AG10803 (cell line): ENCODE results near the gene CNTD1.

Experiments
- DNase-seq: peaks from one replicate; pipeline ENCODE4 v3.0.0; 2010; ENCODE audit warnings: low read depth
- H3K4me3 ChIP-seq: 2 replicates; pipeline ENCODE4 v1.5.1; 2011; ENCODE audit warnings: mild to moderate bottlenecking, low read length, control low read depth
- TF ChIP-seq, protein P1 (sequence below): conservative IDR thresholded peaks from 2 replicates; pipeline ENCODE4 v1.5.1; 2011; ENCODE audit warnings: mild to moderate bottlenecking, low read length, control low read depth, inconsistent platforms

Gene CNTD1

DNA sequence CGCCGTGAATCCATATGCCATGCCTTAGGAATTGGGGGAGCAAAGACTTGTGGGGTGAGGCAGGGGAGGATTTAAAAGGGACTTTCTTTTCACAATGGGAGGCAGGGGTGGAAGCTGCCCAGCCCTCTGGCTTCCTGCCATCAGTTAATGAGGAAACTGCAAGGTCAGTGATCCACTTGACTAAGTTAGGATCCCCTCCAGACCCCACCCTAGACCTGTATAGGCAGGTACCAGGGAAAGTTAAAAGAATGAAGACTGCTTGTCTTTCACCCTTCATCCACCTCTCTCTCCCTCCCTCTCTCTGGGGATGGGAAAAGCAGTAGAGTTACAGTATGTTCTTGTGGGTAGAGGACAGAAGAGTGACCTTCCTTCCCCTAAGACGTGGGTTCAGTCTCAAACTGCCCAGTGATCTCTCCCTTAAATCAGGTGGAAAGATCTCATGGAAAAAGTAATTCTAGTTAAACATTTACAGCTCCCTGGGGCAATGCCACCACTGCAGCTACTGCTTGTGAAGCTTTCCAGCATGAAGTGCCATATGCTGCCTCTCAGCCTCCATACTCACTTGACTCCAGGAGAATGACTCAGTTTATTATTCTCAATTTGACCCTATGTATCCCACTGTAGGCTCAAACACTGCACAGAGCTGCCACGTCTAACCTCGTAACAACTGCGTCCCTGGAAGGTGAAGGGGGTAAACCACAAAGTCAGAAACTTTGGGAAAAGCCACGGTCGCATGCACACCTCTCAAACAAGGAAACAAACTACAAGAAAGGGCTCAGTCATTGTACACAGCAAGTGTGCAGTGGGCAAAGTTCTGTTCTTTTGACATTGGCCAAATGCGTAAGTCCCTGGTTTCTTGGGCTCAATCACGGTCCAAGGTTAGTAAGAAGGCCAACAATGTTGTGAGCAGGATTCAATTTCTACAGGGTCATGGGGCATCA is 1.3 kb upstream of the CNTD1 start:
- peak overlapping the region; percentile 94 for H3K4me3 ChIP-seq
- no peak for DNase-seq
- TF ChIP-seq, protein P1, sequence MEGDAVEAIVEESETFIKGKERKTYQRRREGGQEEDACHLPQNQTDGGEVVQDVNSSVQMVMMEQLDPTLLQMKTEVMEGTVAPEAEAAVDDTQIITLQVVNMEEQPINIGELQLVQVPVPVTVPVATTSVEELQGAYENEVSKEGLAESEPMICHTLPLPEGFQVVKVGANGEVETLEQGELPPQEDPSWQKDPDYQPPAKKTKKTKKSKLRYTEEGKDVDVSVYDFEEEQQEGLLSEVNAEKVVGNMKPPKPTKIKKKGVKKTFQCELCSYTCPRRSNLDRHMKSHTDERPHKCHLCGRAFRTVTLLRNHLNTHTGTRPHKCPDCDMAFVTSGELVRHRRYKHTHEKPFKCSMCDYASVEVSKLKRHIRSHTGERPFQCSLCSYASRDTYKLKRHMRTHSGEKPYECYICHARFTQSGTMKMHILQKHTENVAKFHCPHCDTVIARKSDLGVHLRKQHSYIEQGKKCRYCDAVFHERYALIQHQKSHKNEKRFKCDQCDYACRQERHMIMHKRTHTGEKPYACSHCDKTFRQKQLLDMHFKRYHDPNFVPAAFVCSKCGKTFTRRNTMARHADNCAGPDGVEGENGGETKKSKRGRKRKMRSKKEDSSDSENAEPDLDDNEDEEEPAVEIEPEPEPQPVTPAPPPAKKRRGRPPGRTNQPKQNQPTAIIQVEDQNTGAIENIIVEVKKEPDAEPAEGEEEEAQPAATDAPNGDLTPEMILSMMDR, result no peak

DNA sequence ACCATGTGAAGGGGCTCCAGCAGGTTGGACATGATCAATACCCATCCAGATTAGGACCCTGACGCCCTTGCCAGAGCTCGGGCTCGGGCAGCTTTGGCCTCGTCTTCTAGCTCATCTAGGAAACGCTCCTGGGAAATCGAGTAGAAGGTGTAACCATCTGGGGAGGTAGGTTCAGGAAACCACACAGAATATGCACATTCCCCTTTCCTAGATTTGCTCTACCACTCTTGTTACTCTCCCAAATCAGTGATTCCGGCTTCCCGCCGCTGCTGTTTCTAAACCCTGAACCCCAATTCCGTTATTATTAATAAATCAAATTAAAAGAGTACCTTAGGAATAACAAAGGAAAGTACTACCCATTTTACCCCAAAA is 664 bp upstream of the CNTD1 start:
- DNase-seq, result no peak
- TF ChIP-seq, protein P1, result no peak
- H3K4me3 ChIP-seq, result peak overlapping the region; percentile 94

DNA sequence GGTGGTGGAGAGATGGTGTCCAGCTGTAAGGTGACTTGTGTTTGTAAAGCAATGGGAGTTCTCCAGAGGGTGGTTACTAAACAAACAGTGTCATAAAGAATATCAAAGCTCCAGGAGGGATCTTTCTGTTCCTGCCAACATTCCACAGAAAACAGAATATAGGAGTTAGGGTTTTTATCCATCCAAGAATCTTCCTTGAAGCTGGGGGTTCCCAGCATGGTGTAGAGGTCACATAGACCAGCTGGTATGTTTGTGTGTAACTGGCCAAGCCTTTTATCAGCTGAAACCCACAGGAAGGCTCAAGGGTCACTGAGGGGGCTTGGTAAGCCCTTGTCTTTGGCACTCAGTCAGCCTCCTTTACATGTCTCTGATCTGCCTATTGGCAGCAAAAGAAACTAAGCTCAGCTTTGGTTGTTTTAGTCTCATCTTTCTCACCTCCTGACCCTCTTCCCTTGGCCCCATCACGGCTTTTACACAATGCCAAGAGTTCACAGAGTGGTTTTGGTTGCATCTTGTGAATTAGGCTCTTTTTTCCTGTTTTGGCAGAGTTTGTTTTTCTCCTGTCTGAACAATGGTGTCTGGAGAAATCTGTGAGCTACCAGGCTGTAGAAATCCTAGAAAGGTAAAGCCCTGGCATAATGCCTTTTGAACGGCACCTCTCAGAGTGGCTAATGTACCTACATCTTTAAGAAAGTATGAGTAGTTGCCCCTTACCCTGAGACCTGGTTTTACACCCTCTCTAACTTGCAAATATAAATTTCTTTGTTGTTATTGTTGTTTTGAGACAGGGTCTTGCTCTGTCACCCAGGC is 4.6 kb downstream of the CNTD1 start:
- no peak overlapping the region for H3K4me3 ChIP-seq
- TF ChIP-seq, protein P1, result no peak
- no peak for DNase-seq

DNA sequence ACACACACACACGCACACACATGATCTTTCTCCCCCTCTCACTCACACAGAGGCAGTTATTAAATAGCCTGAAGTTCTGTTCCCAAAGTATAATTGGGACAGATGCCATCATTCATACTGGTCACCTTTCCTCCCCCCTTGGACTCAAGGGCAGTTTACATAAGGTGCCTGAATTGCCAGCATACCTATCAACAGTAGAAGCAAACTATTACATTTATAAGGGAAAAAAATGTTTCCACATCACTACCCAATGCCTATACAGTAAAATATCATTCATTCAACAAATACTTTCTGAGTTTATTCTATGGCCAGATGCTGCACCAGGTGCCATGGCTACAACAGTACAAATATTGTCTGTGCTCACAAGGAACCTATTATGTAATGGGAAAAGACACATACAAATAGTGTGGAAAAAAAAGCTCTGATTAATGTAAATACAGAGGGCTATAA is 6.3 kb downstream of the CNTD1 start:
- TF ChIP-seq, protein P1, result no peak
- no peak for DNase-seq
- no peak overlapping the region for H3K4me3 ChIP-seq

DNA sequence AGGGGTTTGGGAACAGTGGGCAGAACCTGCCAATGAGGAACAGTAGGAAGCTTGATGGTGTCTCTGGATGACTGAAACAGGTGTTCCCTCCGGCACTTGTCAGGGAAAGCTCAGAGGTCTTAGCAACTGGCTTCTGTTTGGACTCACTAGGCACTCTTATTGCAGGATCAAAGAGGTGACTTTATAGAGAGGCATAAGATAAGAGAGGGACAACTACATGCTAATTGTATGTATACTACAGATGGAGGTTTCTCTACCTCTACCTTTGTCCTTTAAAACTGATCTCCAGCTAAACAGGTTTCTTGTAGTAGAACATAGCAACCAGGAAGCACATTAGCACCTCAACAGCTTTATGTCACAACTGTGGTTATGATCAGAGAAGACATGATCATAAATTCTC is 7.6 kb downstream of the CNTD1 start:
- H3K4me3 ChIP-seq, result no peak overlapping the region
- TF ChIP-seq, protein P1, result no peak
- no peak for DNase-seq

DNA sequence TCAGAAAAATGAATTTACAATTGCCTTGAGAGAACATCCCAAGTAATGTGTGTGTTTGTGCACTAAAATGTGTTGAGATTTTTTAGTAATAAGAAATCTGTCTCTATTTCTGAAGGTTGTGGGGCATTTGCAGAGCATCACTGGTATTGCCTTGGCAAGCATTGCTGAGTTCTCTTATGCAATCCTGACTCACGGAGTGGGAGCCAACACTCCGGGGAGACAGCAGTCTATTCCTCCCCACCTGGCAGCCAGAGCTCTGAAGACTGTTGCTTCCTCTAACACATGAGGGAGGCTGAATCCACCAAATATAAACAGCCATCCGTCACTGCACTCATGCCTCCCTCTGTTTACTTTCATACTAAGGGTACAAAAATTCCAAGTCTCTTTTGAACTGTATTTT is 10.6 kb downstream of the CNTD1 start:
- H3K4me3 ChIP-seq, result no peak overlapping the region
- peak; percentile 92 for DNase-seq
- TF ChIP-seq, protein P1, result no peak
